H1 (cell line): ENCODE measurements around the gene DHX32. TPM values are rescaled to one million over a fixed set of nuclear protein-coding genes. Genes with fewer than 3 reads are reported as not detected.
"Not testable (repeated sequence)": the region's sequence is repeated elsewhere in the genome, so short reads cannot be mapped to it uniquely, and the experiment has no call there.

Experiments
- CTCF ChIA-PET: fragments of 300-600 bp; sonication (Branson Sonifier 250); formaldehyde crosslinking; loops from one replicate; lab custom pipeline; 2021; ENCODE audit not compliant: partially characterized antibody; lab: Charles Lee
- POLR2A ChIA-PET: fragments of 300-600 bp; sonication (Branson Sonifier 250); formaldehyde crosslinking; loops from one replicate; lab custom pipeline; 2021; ENCODE audit warnings: inconsistent platforms; ENCODE audit not compliant: partially characterized antibody; lab: Charles Lee
- DNase-seq, 2 experiments: peaks; one replicate each; pipeline versions ENCODE4 v3.0.0 to v3.0.0-alpha.2; 2010 to 2022; ENCODE audit warnings: low spot score in 2 of 2, low read depth in 1 of 2, mixed read lengths in 1 of 2
- FAIRE-seq: peaks from 2 replicates; lab custom pipeline; 2011; peaks lifted over from hg19 to GRCh38; lab: Jason Lieb, UNC
- H2AFZ ChIP-seq: 2 replicates; pipeline ENCODE4 v1.8.1; 2012; ENCODE audit warnings: low read length, inconsistent platforms
- H2AK5ac ChIP-seq: 2 replicates; pipeline ENCODE4 v1.6.1; 2013; ENCODE audit warnings: low read depth, low read length
- H2BK120ac ChIP-seq: replicated peaks from 2 replicates; pipeline ENCODE3; 2013; ENCODE audit warnings: low read depth, low read length, inconsistent platforms
- H2BK12ac ChIP-seq: 2 replicates; pipeline ENCODE4 v1.6.1; 2013; ENCODE audit warnings: low read depth, low read length
- H2BK15ac ChIP-seq: 2 replicates; pipeline ENCODE4 v1.6.1; 2013; ENCODE audit warnings: low read length
- H2BK20ac ChIP-seq: 2 replicates; pipeline ENCODE4 v1.6.1; 2013; ENCODE audit warnings: low read length
- H2BK5ac ChIP-seq: 2 replicates; pipeline ENCODE4 v1.6.1; 2013; ENCODE audit warnings: low read depth, low read length
- H3K14ac ChIP-seq: 2 replicates; pipeline ENCODE4 v1.6.1; 2013; ENCODE audit warnings: inconsistent platforms; ENCODE audit not compliant: insufficient read length
- H3K18ac ChIP-seq: 2 replicates; pipeline ENCODE4 v1.6.1; 2013; ENCODE audit warnings: low read length; ENCODE audit errors: extremely low read depth
- H3K23ac ChIP-seq: 2 replicates; pipeline ENCODE4 v1.6.1; 2013; ENCODE audit warnings: inconsistent platforms; ENCODE audit not compliant: insufficient read length
- H3K23me2 ChIP-seq: 2 replicates; pipeline ENCODE4 v1.6.1; 2013; ENCODE audit warnings: low read depth, low read length
- H3K27ac ChIP-seq: 2 replicates; pipeline ENCODE4 v1.6.1; 2011; ENCODE audit warnings: low read depth, low read length, inconsistent platforms
- H3K27me3 ChIP-seq, 4 experiments: replicated peaks in 1 of 4; 1 replicate in 1 of 4; 2 replicates in 3 of 4; pipeline versions ENCODE4 v1.6.1 to v1.8.1; 2011 to 2013; ENCODE audit warnings: low read length in 3 of 4, mild to moderate bottlenecking in 3 of 4, inconsistent platforms in 2 of 4, mixed read lengths in 2 of 4, moderate library complexity in 1 of 4; ENCODE audit not compliant: control insufficient read depth in 3 of 4, insufficient read depth in 3 of 4; ENCODE audit errors: extremely low read depth in 1 of 4
- H3K36me3 ChIP-seq, 4 experiments: 2 replicates each; pipeline versions ENCODE4 v1.6.1 to v1.8.1; 2011 to 2013; ENCODE audit warnings: mild to moderate bottlenecking in 4 of 4, low read length in 3 of 4, moderate library complexity in 2 of 4, control low read depth in 1 of 4, inconsistent platforms in 1 of 4; ENCODE audit not compliant: insufficient read depth in 4 of 4, control insufficient read depth in 2 of 4
- H3K4ac ChIP-seq: replicated peaks from 2 replicates; pipeline ENCODE3; 2013; ENCODE audit warnings: low read length, low read depth, mixed read lengths, inconsistent platforms; ENCODE audit not compliant: insufficient read length
- H3K4me1 ChIP-seq, 4 experiments: replicated peaks in 1 of 4; 1 replicate in 1 of 4; 2 replicates in 3 of 4; pipeline versions ENCODE4 v1.6.1 to v1.8.1; 2011 to 2013; ENCODE audit warnings: low read length in 3 of 4, inconsistent platforms in 2 of 4, mixed read lengths in 1 of 4; ENCODE audit not compliant: insufficient read depth in 4 of 4, control insufficient read depth in 3 of 4
- H3K4me2 ChIP-seq, 2 experiments: 2 replicates each; pipeline versions ENCODE4 v1.6.1 to v1.8.1; 2011 to 2013; ENCODE audit warnings: low read depth in 2 of 2, low read length in 2 of 2, control low read depth in 1 of 2, inconsistent platforms in 1 of 2, mild to moderate bottlenecking in 1 of 2; ENCODE audit not compliant: insufficient read depth in 1 of 2
- H3K4me3 ChIP-seq, 4 experiments: fragments of 200-600, 300-600 bp in 1 of 4; sonication (generic), shearing (Covaris generic), sonication (Bioruptor Twin) in 1 of 4; 2 replicates each; pipeline versions ENCODE4 v1.5.1 to v1.8.1; 2011 to 2016; ENCODE audit warnings: low read length in 4 of 4, low read depth in 3 of 4, control low read depth in 2 of 4, inconsistent platforms in 2 of 4, mild to moderate bottlenecking in 2 of 4, mixed read lengths in 1 of 4, moderate library complexity in 1 of 4; ENCODE audit not compliant: insufficient read depth in 2 of 4; ENCODE audit errors: extremely low read depth in 1 of 4
- H3K56ac ChIP-seq: replicated peaks from 2 replicates; pipeline ENCODE3; 2013; ENCODE audit warnings: low read depth, mild to moderate bottlenecking, mixed read lengths, low read length, inconsistent platforms; ENCODE audit not compliant: insufficient read length
- H3K79me1 ChIP-seq: 2 replicates; pipeline ENCODE4 v1.6.1; 2013; ENCODE audit warnings: low read depth, low read length, control low read depth
- H3K79me2 ChIP-seq, 2 experiments: 2 replicates each; pipeline versions ENCODE4 v1.6.1 to v1.8.1; 2012 to 2013; ENCODE audit warnings: low read length in 2 of 2, mild to moderate bottlenecking in 2 of 2, inconsistent platforms in 1 of 2; ENCODE audit not compliant: insufficient read depth in 2 of 2, control insufficient read depth in 1 of 2
- H3K9ac ChIP-seq, 4 experiments: replicated peaks in 1 of 4; 1 replicate in 1 of 4; 2 replicates in 3 of 4; pipeline versions ENCODE4 v1.6.1 to v1.8.1; 2011 to 2013; ENCODE audit warnings: low read depth in 3 of 4, low read length in 3 of 4, control low read depth in 2 of 4, mild to moderate bottlenecking in 2 of 4, moderate library complexity in 2 of 4, inconsistent platforms in 1 of 4; ENCODE audit errors: extremely low read depth in 1 of 4
- H3K9me3 ChIP-seq, 2 experiments: 2 replicates each; pipeline versions ENCODE4 v1.6.1 to v1.8.1; 2012 to 2013; ENCODE audit warnings: mild to moderate bottlenecking in 2 of 2, moderate library complexity in 2 of 2, control low read depth in 1 of 2, inconsistent platforms in 1 of 2, low read depth in 1 of 2, low read length in 1 of 2, mixed read lengths in 1 of 2; ENCODE audit not compliant: insufficient read depth in 2 of 2
- H4K20me1 ChIP-seq, 2 experiments: replicated peaks in 1 of 2; 2 replicates each; pipeline versions ENCODE3 to v1.8.1; 2011 to 2013; ENCODE audit warnings: inconsistent platforms in 2 of 2, low read length in 2 of 2, mild to moderate bottlenecking in 1 of 2; ENCODE audit not compliant: insufficient read depth in 2 of 2, control insufficient read depth in 1 of 2
- H4K5ac ChIP-seq: 2 replicates; pipeline ENCODE4 v1.6.1; 2013; ENCODE audit warnings: low read length, low read depth, mixed read lengths, inconsistent platforms; ENCODE audit not compliant: insufficient read length
- H4K8ac ChIP-seq: 2 replicates; pipeline ENCODE4 v1.8.0; 2013; ENCODE audit warnings: mild to moderate bottlenecking, moderate library complexity, low read length, inconsistent platforms; ENCODE audit not compliant: insufficient read depth; ENCODE audit errors: extremely low read depth
- H4K91ac ChIP-seq: replicated peaks from 2 replicates; pipeline ENCODE3; 2013; ENCODE audit warnings: low read length, mixed read lengths, inconsistent platforms; ENCODE audit not compliant: insufficient read length
- WGBS, 2 experiments: shearing (Covaris generic) in 1 of 2; methylation state at CpG; one replicate each; pipeline versions ENCODE4 v1.1.6 to v1.1.7; 2013 to 2015; ENCODE audit warnings: low lambda C conversion rate in 2 of 2, mixed read lengths in 2 of 2, inconsistent platforms in 1 of 2, low coverage in 1 of 2, missing lambda C conversion rate in 1 of 2; ENCODE audit not compliant: insufficient replicate concordance in 2 of 2, insufficient coverage in 1 of 2, insufficient read length in 1 of 2; ENCODE audit errors: extremely low coverage in 1 of 2, missing lambda C conversion rate in 1 of 2; 5-methylcytosine and 5-hydroxymethylcytosine counted together
- polyA plus RNA-seq, 7 experiments: library from polyadenylated mRNA; depleted of rRNA in 3 of 7; stranded (reverse) in 5 of 7; unstranded in 2 of 7; fragments of >200 nt in 5 of 7; fragments of 200-250 nt in 2 of 7; gene quantifications; 1 replicate in 5 of 7; 2 replicates in 1 of 7; 4 replicates in 1 of 7; pipeline versions ENCODE4 v1.2.1 to v1.2.3, GENCODE V29; 2011 to 2013; ENCODE audit warnings: missing spikeins in 2 of 7, mixed read lengths in 2 of 7
- total RNA-seq: library from RNA; stranded (reverse); fragmentation: NEBNext Ultra II Directional; extraction: Animal tissue kit (Norgen Biotek cat#: 25700); gene quantifications from 2 replicates; pipeline ENCODE4 v1.2.1, GENCODE V29; 2021

DHX32 gene
- total and polyA plus RNA-seq, 2 of the 8 experiments (the other 6 are each of a cell fraction or from before 2014, with no cell fraction given), result 12.4 to 15.8 TPM

- H2AK5ac ChIP-seq, H3K9me3 ChIP-seq, H3K4me2 ChIP-seq, H3K23ac ChIP-seq, H4K8ac ChIP-seq, H3K27ac ChIP-seq, POLR2A ChIA-PET, H2BK20ac ChIP-seq, H3K18ac ChIP-seq, H2AFZ ChIP-seq, H3K56ac ChIP-seq, H3K79me1 ChIP-seq, H3K4ac ChIP-seq, H2BK15ac ChIP-seq, H3K36me3 ChIP-seq, H2BK120ac ChIP-seq, H2BK5ac ChIP-seq, H4K5ac ChIP-seq, H3K14ac ChIP-seq, H4K20me1 ChIP-seq, H3K27me3 ChIP-seq, H3K4me3 ChIP-seq, DNase-seq, H3K4me1 ChIP-seq, H3K79me2 ChIP-seq, H2BK12ac ChIP-seq, H3K9ac ChIP-seq, H4K91ac ChIP-seq, H3K23me2 ChIP-seq: not testable (repeated sequence)
- 86% methylated on average over 4 of the region's 4 CpGs; no CpG with 5 or more reads in 1 of the 2 experiments for WGBS, 2 experiments
- FAIRE-seq, result peak; percentile 32
- CTCF ChIA-PET, result interaction anchor here (1.7 kb wide), 1 partner anchor 45 kb away, joined by 5 read pairs; no protein-coding TSS in a partner anchor
Measured at GRCh38 chr10:125889441-125889840, 8.3 kb upstream of the DHX32 start.
